HPDE6-E6E7 (cell line): Measurements from ENCODE around the gene MYL11.
"Not testable (repeated sequence)": the region's sequence is repeated elsewhere in the genome, so short reads cannot be mapped to it uniquely, and the experiment has no call there.

Experiments used
- DNase-seq: peaks from one replicate; pipeline ENCODE4 v3.0.0; 2011; ENCODE audit warnings: missing footprints; ENCODE audit errors: extremely low spot score

MYL11 gene, protein sequence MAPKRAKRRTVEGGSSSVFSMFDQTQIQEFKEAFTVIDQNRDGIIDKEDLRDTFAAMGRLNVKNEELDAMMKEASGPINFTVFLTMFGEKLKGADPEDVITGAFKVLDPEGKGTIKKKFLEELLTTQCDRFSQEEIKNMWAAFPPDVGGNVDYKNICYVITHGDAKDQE

DNA sequence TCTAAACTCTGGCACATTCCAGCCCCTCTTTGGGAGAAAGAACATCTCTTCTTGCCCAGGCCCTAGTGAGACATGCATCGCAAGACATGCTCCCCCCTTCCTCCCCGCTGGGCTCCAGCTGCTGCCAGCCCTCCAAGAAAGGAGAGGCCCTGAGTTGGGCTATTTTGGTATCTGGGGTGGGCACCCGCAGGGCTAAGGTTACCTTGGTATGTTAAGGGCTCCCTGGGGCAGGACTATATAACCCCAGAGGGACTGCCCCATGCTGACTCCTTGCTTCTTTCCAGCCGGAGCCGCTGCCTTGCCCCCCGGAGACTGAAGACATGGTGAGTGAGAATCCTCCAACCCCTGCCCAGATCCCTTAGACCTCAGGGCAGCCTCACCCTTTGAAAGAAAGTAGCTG is at the start of gene MYL11:
MYL11 (plus strand) TSS at position 265 of the 400 bp plus-strand sequence; CDS start at position 321, 56 bp downstream.
- DNase-seq, result no peak

DNA sequence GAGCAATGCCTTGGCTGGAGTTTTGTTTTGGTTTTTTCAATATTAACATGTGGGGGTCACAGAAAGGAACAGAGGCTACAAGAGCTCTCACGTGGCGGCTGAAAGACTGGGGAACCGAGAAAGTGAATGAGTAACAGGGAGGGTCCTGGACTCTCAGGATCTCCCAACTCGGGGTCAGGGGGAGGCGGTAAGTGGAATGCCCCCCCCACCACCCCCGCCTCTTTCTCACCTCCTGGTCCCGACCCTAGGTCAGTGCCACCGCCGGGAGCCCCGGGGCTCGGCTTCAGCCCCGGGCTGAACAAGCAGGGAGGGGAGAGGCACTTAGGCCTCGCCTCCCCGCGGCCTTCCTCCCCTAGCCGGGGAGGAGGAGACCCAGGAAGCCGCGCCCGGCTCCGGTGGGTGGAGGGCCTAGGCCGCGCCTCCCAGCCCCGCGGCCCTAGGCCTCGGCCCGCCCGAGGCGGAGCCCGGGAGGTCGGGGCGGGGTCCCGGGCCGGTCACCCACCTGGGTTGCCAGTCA is 40.1 kb upstream of the MYL11 start:
- DNase-seq, result not testable (repeated sequence)

DNA sequence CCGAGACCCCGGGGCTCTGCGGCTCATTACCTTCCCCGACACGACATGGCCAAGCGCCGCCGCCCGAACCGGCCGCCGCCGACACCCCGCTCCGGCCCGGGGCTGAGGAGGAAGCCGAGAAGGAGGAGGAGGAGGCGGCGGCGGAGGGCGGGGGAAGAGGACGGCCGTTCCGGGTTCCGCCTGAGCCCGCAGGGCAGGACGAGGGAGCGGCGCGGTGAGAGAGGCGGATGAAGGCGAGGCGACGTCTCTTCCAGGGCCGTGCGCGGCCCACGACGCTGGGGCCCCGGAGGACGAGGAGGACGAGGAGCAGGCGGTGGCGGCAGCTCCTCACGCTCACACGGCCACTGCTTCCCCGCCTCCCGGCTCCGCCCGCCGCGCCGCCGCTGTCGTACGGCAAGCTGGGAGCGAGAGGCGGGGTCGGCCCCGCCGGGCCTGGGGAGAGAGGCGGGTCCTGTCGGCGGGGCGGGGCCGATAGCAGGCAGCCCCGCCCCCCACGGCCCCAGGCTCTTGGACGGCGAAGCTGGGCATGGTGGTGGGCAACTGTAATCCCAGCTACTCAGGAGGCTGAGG is 39.5 kb upstream of the MYL11 start:
- DNase-seq, result not testable (repeated sequence)

DNA sequence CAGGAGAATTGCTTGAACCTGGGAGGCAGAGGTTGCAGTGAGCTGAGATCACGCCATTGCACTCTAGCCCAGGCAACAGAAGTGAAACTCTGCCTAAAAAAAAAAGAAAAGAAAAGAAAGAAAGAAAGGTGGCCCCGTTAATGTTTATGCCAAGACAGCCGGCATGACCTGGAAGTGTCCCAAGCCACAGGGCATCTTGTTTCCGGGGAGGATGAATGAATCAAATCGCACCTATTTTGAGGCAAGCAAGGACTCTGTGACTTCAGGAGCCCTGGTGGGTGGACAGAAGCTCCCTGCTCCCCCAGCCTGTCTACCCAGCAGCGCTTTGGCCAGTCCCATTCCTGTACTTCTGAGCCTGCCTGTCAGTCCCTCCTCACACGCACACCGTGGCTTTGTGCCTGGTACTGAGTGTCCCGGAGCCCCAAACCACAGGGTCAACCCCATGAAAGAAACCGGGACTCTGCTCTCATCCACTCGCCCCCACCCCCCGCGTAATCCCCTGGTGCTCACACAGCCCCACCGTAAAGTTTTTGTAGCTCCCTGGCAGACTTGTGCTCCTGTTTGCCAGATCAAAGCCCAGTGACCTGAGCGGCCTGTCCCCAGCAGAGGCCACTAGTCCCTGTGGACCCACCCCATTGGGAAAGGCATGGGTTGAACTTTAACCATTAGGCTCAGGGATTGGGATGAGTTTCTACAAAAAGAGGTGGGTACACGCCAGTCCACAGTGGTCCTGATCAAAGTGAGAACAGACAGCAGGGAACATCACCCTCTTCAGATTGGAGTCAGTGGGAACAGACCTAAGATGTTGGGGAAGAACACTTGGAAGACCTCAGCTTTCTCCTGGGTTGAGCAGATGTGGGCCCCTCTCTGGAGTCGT is 38.8 kb upstream of the MYL11 start:
- DNase-seq, result no peak

DNA sequence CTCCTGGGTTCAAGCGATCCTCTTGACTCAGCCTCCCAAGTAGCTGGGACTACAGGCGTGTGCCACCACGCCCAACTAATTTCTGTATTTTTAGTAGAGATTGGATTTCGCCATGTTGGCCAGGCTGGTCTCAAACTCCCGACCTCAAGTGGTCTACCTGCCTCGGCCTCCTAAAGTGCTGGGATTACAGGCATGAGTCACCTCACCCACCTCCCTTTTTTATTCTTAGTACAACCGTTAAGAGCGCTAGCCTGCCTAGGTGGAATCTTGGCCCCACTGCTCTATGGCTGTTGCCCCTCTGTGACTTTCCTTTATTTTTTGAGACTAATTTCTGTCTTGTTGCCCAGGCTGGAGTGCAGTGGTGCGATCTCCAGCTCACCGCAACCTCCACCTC is 36.6 kb upstream of the MYL11 start:
- DNase-seq, result not testable (repeated sequence)

DNA sequence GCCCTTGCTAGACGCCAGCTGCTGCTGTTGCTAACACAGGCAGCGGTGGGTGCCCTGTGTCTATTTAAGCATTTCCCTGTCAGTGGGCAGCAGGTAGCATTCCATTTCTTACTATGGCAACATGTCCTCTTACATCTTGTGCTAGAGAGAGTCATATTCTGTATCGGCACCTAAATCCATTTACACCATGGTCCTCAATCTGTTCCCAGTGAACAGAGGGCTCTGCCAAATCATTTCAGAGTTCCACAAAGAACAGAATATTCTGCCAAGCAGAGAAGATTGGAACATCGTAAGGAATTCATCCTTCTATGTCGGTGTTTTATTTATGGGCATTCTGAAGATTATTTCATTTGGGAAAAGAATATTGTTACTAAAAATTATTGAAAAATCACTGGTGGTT is 35.9 kb upstream of the MYL11 start:
- DNase-seq, result not testable (repeated sequence)

DNA sequence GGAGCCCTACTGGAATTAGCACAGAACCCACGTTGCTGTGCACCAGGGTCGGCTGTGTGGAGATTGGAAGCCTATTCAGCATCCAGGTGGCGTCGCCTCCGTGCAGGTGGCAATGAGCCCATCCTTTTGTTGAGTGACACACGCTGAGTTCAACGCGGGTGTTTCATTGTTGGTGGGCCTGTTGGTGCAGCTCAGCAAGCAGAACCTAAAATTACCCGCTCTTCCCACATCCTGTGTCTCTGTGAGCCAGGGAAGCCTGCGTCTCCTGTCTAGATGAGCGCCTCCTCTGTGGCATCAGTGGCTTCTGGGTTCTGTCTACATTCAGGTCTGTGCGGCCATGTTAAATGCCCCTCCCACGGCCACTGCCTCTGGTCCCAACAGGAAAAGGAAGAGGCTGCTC is 34.0 kb upstream of the MYL11 start:
- DNase-seq, result no peak

DNA sequence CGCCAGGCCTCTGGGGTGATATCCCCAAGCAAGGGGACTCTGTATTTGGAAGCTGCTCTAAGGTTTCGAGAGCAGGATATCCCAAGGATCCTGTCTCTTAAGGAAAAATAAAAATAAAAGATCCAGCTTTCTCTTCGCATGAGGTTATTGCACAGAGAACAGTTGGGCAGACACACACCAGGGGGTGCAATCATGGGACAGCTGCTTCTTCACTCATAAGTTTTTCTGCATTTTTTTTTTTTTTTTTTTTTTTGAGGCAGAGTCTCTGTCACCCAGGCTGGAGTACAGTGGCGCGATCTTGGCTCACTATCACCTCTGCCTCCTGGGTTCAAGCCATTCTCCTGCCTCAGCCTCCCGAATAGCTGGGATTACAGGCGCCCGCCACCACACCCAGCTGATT is 32.6 kb upstream of the MYL11 start:
- not testable (repeated sequence) for DNase-seq

DNA sequence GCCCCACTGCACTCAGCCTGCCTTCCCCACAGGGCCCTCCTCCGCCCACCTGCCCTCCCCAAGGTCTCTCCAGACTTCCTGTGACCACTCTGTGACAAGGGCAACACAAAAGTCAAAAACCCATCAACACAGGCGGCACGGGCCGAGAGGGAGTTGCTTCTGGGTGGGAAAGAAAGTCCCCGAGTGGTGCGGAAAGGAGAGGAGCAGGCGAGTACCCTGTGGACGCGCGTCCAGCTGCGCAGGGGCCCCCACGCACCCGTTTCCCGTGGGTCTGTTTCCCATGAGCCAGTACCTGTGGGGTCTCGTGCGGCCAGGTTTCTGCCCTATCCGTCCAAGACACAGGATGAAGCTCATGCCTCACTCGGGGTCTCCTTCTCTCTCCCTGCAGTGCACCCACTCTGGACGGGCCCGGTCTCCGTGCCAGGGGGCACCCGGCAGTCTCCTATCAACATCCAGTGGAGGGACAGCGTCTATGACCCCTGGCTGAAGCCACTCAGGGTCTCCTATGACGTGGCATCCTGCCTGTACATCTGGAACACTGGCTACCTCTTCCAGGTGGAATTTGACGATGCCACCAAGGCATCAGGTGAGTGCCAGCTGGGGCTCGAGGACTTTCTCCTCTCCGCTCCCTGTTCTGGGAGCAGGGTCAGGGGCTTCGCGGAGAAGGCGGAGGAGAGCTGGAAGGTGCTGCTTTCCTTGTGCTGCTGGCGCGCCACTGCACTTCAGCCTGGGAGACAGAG is 31.7 kb upstream of the MYL11 start:
- no peak for DNase-seq

DNA sequence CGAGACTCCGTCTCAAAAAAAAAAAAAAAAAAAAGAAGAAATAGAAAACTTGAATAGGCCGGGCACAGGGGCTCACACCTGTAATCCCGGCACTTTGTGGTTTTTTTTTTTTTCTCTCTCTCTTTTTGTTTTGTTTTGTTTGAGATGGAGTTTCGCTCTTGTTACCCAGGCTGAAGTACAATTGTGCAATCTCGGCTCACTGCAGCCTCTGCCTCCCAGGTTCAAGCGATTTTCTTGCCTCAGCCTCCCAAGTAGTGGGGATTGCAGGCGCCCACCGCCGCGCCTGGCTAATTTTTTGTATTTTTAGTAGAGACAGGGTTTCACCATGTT is 31.1 kb upstream of the MYL11 start:
- DNase-seq, result not testable (repeated sequence)

DNA sequence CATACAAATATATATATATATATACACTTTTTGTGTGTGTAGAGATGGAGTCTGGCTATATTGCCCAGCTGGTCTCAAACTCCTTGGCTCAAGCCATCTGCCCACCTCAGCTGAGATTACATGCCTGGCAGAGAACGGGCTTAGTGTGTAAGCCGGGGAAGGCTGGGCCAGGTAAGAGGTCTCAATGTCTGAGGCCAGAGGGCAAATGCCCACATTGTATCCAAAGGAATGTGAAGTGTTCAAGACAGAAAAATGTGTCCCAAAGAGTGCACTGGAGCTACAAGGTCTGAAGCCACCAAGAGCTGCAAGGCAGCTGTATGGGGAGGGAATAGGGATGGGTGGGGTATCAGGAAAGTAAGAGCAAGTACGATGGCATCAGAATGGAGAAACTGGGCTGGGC is 28.3 kb upstream of the MYL11 start:
- no peak for DNase-seq

DNA sequence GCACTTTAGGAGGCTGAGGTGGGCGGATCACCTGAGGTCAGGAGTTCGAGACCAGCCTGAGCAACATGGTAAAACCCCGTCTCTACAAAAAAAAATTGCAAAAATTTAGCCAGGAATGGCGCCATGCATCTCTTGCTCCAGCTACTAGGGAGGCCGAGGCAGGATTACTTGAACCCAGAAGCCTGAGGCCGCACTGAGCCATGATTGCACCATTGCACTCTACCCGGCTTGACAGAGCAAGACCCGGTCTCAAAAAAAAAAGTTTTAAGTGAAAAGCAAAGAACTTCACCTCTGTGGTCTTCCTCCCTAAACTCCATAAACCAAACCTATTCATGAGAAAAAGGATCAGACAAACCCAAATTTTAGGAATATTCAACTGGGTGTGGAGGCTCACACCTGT is 26.5 kb upstream of the MYL11 start:
- DNase-seq, result no peak

DNA sequence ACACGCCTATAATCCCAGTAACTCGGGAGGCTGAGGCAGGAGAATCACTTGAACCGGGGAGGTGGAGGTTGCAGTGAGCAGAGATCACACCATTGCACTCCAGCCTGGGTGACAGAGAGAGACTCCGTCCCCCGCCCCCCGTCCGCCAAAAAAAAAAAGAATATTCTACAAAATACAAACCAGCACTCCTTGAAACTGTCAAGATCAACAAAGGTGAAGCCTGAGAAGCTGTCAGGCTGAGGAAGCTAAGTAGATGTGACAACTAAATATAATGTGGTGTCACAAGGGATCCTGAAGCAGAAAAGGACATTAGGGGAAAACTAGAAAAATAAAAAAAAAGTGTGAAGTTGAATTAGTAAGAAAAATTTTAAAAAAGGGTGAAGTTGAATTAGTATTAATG is 25.7 kb upstream of the MYL11 start:
- no peak for DNase-seq

DNA sequence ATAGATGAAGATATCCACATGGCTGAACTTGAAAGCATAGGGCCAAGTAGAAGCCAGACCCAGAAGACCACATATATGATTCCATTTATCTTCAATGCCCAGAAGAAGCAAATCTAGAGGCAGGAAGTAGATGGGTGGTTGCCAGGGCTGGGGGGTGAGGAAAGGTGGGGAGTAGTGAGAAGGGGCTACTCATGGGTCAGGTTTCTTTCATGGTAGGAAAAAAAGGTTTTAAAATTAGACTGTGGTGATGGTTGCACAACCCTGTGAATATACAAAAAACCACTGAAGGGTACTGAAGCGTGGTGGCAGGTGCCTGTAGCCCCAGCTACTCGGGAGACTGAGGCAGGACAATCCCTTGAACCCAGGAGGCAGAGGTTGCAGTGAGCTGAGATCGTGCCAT is 24.9 kb upstream of the MYL11 start:
- DNase-seq, result no peak

DNA sequence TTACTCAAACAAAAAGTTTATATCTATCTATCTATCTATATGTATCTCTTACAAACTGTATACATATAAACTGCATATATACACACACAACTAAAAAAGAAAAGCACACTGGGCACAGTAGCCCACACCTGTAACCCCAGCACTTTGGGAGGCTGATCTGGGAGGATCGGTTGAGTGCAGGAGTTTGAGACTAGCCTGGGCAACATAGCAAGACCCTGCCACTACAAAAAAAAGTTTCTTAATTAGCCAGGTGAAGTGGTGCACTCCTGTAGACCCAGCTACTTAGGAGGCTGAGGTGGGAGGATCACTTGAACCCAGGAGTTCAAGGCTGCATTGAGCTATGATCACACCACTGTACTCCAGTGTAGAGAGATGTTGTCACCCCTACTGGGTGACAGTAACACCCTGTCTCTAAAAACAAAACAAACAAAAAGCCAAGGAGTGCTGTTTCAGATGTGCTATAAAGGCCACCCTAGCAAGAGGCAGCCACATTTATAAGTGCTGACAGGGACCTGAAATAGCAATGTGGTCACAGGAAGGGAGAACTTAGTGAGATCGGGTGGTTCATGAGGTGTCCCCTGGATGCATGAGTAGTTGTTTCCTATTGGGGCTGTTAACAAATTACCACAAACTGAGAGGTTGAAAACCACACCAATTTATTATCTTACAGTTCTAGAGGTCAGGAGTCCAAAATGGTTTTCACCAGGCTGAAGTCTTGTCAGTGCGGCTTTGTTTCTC is 24.3 kb upstream of the MYL11 start:
- DNase-seq, result no peak

DNA sequence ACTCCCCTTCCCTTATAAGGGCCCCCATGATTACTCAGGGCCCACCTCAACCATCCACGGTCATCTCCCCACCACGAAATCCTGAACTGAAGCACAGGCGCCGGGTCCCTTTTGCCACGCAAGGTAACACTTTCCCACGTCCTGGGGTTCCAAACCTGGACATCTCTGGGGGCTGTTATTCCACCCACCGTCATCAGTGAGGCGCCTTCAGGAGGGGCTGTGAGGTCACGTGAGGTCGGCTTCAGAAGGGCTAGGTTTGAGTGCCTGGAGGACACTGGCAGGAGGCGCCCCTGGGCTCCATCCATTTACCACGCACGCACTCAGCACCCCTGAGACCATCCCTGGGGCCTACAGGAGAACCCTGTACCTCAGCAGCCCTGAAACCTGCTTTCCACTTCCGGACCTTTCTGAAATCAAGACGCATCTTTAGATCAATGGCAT is 23.6 kb upstream of the MYL11 start:
- no peak for DNase-seq

DNA sequence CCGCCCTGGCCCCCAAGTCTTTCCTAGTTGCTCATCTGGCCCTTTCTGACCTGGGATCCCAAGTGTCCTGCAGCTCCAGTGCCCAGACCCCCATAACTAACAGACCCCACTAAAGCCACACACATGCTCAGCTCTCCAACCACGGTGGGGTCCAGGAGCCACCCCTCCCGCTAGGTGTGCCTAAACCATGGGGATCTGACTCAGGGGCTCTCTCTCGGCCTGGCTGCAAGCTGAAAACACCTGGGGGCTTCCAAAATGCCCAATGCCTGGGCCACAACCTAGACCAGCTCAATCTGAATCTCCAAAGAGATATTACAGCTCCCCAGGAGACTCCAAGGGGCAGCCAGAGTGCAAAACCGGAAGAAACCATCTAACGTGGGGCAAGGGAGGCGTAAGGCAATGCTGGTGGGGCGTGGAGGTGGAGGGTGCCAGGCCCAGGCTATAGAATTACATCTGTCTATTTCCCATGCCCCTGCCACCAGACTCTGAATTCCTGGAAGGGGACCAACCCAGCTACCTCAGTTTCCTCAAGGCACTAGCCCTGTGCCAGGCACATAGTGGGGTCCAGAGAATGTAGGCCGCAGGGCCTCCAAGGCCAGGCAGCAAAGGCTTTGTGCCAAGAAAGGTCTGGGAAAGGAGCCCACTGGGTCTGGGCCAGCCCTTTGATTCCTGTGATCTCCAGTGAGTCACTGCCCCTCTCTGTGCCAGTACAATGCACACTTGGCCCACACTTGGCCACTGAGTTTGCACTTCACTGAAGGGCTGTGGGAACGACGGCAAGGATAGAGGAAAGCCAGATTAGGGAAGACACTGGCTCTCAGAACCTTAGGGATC is 22.8 kb upstream of the MYL11 start:
- no peak for DNase-seq

DNA sequence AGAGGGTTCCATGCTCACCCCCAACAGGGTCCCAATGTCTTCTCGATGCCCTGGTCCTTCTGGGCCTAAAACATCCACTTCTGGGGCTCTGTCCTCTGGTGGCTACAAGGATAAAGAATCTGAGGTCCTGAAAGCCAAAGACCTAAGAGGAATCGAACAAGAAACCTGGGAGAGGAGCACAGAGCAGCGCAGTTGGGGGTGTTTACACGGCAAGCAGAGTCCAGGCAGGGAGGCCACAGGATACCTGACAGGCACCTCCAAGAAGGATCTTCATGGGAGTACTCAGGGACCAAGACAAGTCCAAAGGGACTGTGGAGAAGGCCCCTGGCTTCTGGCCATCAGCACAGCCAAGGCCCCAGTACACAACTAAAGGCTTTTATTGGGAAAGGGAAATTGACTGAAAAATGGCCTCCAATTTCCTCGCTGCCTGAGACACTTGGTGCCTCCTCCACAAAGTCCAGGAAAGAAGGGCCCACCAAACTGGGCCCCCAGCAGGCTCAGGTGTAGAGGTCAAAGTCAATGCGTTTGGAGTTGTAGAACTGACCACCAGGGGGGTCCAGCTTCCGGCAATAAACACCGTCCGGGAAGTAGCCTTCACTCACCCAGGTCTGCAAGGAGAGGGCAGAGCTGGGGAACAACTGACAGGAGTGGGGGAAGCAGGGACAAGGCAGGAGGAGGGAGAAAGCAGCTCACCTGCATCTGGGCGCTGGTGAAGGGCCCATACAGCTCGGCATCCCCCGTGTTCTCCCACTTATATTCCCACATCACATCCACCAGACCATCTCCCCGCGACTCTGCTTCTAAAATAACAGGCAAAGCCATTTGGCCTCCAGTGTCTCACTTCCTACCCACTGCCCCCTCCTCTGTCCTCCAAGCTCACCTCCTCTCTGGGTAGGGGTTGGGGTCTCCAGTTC is 21.9 kb upstream of the MYL11 start:
- no peak for DNase-seq

DNA sequence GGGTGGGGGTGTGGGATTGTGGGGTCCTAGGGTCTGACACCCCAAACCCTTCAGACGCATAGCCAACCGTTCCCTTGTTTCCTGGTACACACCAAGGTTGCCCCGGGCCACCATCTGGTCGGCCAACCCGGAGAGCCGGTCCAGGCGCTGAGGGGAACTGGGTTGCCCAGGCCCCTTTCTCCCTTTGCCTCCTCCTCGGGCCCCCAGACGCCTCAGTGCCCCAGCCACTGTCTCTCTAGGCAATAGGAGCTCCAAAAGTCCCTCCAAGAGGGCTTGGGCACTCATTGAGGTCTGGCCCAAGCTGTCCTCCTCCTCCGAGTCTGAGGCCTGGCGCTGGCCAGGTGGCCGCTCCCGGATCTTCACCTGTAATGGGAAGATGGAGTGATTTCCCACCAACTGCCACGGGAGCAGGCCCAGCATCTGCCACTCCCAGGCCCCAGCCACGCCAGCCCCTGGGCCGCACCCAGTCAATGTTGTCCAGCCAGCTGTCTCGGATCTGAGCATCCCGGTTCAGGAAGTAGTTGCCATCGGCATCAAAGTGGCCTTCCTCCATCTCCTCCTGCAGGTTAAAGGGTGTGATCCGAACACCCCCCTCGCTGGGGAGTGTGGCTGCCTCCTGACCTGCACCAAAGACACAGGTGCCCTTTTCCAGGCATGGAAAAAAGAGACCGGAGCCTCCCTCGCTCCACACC is 21.0 kb upstream of the MYL11 start:
- DNase-seq, result no peak
